ENCODE measurements around the gene DDX42. TPM values are rescaled to one million over a fixed set of nuclear protein-coding genes. Genes with fewer than 3 reads are reported as not detected.

Gene DDX42
- total and polyA plus RNA-seq, 9 of the 15 experiments (the other 6 are each of a cell fraction or from before 2014, with no cell fraction given) = 16.5 to 149 (median 87.6) TPM

GRCh38 chr17:63780507-63780906, 6.5 kb downstream of the DDX42 start:
- CTCF ChIA-PET (ENCODE audit: low intra/inter-chr PET ratio) = no interaction called here
- H3K36me3 ChIP-seq (ENCODE audit: control insufficient read depth, insufficient read depth, low read length) = peaks cover 86% of the 10 kb centered on the region
- in situ Hi-C loops (cut with MboI) = no loop called here

GRCh38 chr17:63780928-63781327, 7.0 kb downstream of the DDX42 start:
- no TSS peak for BruUV-seq (replicated peaks)
- no peaks in the 10 kb centered on the region for H3K9me3 ChIP-seq (replicated peaks; ENCODE audit: control insufficient read depth, insufficient read depth, low read depth, low read length)
- 100% methylated on average over 4 of the region's 4 CpGs for WGBS (ENCODE audit: insufficient coverage, low coverage, missing lambda C conversion rate)
- H3K27ac ChIP-seq (ENCODE audit: extremely low read depth, low read depth, low read length) = no peak overlapping the region
- ChIA-PET POLR2A (interaction anchor here (0.6 to 8.0 kb wide), 3 partner anchors 7 to 56 kb away, joined by 3 to 82 read pairs (median 5); partner anchors contain the start of genes CCDC47 and DDX42), CTCF (ENCODE audit: low intra/inter-chr PET ratio) (no interaction called here)
- TF ChIP-seq TEAD4 (IDR thresholded peaks at IDR 0.05; ENCODE audit: low read length) (no peak), TEAD4 (CRISPR knock-in tag; IDR thresholded peaks at IDR 0.05; ENCODE audit: borderline replicate concordance) (no peak), ARNT (IDR thresholded peaks at IDR 0.05) (no peak), SPI1 (IDR thresholded peaks at IDR 0.05; ENCODE audit: borderline replicate concordance, low read depth, low read length) (no peak)
- H2AFZ ChIP-seq (ENCODE audit: low read depth, low read length) = no peak overlapping the region
- no peak for ATAC-seq
- H3K4me1 ChIP-seq (replicated peaks in 1 of 2; ENCODE audit: control insufficient read depth in 2 of 2, insufficient read depth in 2 of 2, low read length in 2 of 2) = peaks cover 0 to 9% of the 10 kb centered on the region in 2 experiments; a peak in 2 of 5 replicates
- H3K9me1 ChIP-seq (ENCODE audit: control insufficient read depth, insufficient read depth, low read length) = no peaks in the 10 kb centered on the region
- no peak overlapping the region for H3K4me3 ChIP-seq
- FAIRE-seq = no peak
- in situ Hi-C loops (cut with MboI) = no loop called here
- H3K27me3 ChIP-seq (ENCODE audit: control insufficient read depth in 2 of 2, insufficient read depth in 2 of 2, low read length in 2 of 2) = no peaks in the 10 kb centered on the region
- H3K9ac ChIP-seq (ENCODE audit: insufficient read depth in 1 of 2, low read depth in 2 of 2, low read length in 2 of 2) = no peak overlapping the region
- intact Hi-C loops (cut with micrococcal nuclease) = no loop called here
- H3K36me3 ChIP-seq (ENCODE audit: control insufficient read depth, insufficient read depth, low read length) = peaks cover 88% of the 10 kb centered on the region
- peaks cover 19% of the 10 kb centered on the region for H4K20me1 ChIP-seq (replicated peaks; ENCODE audit: control insufficient read depth, insufficient read depth, low read length)
- DNase-seq (ENCODE audit: extremely low read depth in 1 of 4, low spot score in 3 of 4) = no peak
- H3K4me2 ChIP-seq (ENCODE audit: insufficient read depth, low read length) = no peak overlapping the region
- peaks cover 96% of the 10 kb centered on the region for H3K79me2 ChIP-seq (ENCODE audit: control insufficient read depth, insufficient read depth, low read length)

More at GRCh38 chr17:63780507-63780906, 6.5 kb downstream of the DDX42 start:
- Histone ChIP-seq H3K27me3 (ENCODE audit: control insufficient read depth in 2 of 2, insufficient read depth in 2 of 2, low read length in 2 of 2) (no peaks in the 10 kb centered on the region), H3K9me1 (ENCODE audit: control insufficient read depth, insufficient read depth, low read length) (no peaks in the 10 kb centered on the region), H3K4me2 (ENCODE audit: insufficient read depth, low read length) (no peak overlapping the region), H3K4me1 (replicated peaks in 1 of 2; ENCODE audit: control insufficient read depth in 2 of 2, insufficient read depth in 2 of 2, low read length in 2 of 2) (peaks cover 0 to 9% of the 10 kb centered on the region in 2 experiments; a peak in 2 of 5 replicates), H3K9me3 (replicated peaks; ENCODE audit: control insufficient read depth, insufficient read depth, low read depth, low read length) (no peaks in the 10 kb centered on the region), H2AFZ (ENCODE audit: low read depth, low read length) (no peak overlapping the region), H3K79me2 (ENCODE audit: control insufficient read depth, insufficient read depth, low read length) (peaks cover 96% of the 10 kb centered on the region), H4K20me1 (replicated peaks; ENCODE audit: control insufficient read depth, insufficient read depth, low read length) (peaks cover 23% of the 10 kb centered on the region), H3K4me3 (no peak overlapping the region), H3K9ac (ENCODE audit: insufficient read depth in 1 of 2, low read depth in 2 of 2, low read length in 2 of 2) (peak overlapping the region in 1 of 2 experiments; percentile 62; a peak in 1 of 4 replicates), H3K27ac (ENCODE audit: extremely low read depth, low read depth, low read length) (no peak overlapping the region)
- TF ChIP-seq POLR2AphosphoS5 (IDR thresholded peaks at IDR 0.05; ENCODE audit: control insufficient read depth, insufficient read depth, low read depth, low read length) = peak; percentile 16; the same call in 1 of the 2 replicates
- TF ChIP-seq E2F6 (IDR thresholded peaks at IDR 0.05; ENCODE audit: borderline replicate concordance in 1 of 2, extremely low read depth in 1 of 2, insufficient read depth in 1 of 2, insufficient read length in 1 of 2, low read depth in 1 of 2, low read length in 1 of 2, poor library complexity in 1 of 2, severe bottlenecking in 1 of 2) = no peak
- BruUV-seq (replicated peaks) = no TSS peak
- DNase-seq (ENCODE audit: extremely low read depth in 1 of 4, low spot score in 3 of 4) (no peak), ATAC-seq (no peak), FAIRE-seq (no peak)
- WGBS (ENCODE audit: insufficient coverage, low coverage, missing lambda C conversion rate) = 100% methylated on average over 1 of the region's 1 CpG
- intact Hi-C loops (cut with micrococcal nuclease) = no loop called here
- POLR2A ChIA-PET = interaction anchor here (0.6 to 8.0 kb wide), 3 partner anchors 7 to 1756 kb away, joined by 3 to 82 read pairs (median 4); partner anchors contain the start of genes CCDC47 and DDX42
